Measurements from ENCODE around the gene ECE1.
"Not testable (repeated sequence)": the region's sequence is repeated elsewhere in the genome, so short reads cannot be mapped to it uniquely, and the experiment has no call there.

ECE1 gene

DNA sequence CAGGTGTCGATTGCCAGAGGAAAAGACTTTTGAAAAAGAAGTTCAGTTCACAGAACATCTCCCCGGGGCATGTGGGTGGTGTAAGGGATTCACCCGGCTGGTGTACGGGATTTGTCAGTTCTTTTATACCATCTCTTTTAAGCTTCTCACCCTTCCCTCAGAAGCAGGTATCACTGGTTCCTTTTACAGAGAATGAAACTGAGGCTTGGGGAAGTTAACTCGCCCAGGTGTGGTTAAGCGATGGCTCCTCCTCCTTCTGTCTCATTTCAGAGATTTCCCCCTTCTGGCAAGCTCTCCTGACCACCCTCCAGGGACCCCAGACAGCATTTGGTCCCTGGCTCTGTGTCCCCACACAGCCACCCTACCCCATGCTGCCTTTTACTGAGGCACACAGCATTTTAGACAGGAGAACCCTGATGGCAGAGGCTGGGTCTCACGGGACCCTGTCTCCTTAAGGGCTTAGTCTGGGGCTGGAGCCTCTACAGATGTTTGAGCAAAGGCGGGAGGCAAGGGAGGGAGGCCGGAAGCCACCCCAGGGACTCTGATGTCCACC is 2.8 kb upstream of the ECE1 start:
- H3K27ac Mint-ChIP-seq = peak overlapping the region; percentile 99
- peak overlapping the region; percentile 85 for H3K4me3 Mint-ChIP-seq
- peaks cover 14% of the 10 kb centered on the region for H3K36me3 Mint-ChIP-seq (ENCODE audit: low read depth)

DNA sequence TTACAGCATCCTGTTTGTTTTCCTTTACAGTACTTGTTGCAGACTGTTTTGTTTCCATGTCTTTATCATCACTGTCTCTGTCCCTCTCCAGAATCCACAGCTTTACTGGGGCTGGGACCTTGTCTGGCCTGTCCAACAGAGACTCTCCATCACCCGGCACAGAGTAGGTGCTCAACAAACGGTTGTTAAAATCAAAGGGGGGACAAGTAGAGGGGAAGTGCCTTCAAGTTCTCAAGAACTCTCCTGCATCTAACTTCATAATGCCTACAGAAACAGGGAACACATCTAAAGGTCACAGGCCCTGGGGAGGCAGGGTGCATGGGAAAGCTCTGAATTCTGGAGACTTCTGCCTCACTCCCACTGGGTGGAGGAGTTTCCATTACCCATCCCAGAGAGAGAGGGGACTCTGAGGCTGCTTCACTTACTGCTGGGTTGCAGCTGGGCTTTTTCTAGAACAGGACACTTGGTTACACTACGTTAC is 2.3 kb upstream of the ECE1 start:
- Mint-ChIP-seq H3K4me3 (peak overlapping the region; percentile 85), H3K36me3 (ENCODE audit: low read depth) (peaks cover 16% of the 10 kb centered on the region), H3K9me3 (no peaks in the 10 kb centered on the region), H3K27me3 (no peaks in the 10 kb centered on the region), H3K27ac (peak overlapping the region; percentile 99), H3K4me1 (ENCODE audit: low read depth) (peaks cover 89% of the 10 kb centered on the region)

More for the DNA sequence above, 2.8 kb upstream of the ECE1 start:
- Mint-ChIP-seq H3K9me3 (no peaks in the 10 kb centered on the region), H3K4me1 (ENCODE audit: low read depth) (peaks cover 91% of the 10 kb centered on the region), H3K27me3 (no peaks in the 10 kb centered on the region)

DNA sequence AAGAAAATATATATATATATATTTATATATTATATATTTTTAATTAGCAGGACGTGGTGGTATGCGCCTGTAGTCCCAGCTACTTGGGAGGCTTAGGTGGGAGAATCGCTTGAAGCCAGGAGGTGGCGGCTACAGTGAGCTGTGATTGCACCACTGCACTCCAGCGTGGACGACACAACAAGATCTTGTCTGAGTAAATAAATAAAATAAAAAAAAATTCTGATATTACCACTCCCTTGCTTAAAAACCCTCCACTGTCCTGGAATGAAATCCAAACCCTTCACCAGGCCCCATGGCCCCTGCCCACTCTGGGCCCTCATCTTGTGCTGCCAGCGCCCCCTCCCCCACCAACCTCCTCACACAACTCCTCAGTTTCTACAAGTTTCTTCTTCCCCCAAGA is 1.7 kb upstream of the ECE1 start:
- Mint-ChIP-seq H3K27me3 (no peaks in the 10 kb centered on the region), H3K9me3 (no peaks in the 10 kb centered on the region), H3K36me3 (ENCODE audit: low read depth) (peaks cover 19% of the 10 kb centered on the region), H3K4me1 (ENCODE audit: low read depth) (peaks cover 85% of the 10 kb centered on the region), H3K4me3 (peak overlapping the region; percentile 85), H3K27ac (peak overlapping the region; percentile 99)

DNA sequence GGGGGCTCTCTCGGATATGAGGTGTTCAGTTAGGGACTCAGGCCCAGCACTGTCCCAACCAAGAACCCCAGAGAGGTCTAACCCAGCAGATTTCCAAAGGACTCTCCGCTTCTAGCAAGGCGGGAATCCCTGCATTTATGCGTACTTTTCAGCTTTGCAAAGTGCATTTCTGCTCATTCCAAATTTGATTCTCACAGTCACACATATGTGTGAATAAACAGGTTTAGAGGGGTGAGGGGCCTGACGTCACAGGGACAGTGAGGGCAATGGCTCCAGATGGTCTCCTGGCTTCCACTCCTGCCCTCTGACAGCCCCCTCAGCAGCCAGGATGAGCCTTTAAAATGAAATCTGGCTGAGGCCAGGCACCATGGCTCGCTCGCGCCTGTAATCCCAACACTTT is 921 bp upstream of the ECE1 start:
- H3K9me3 Mint-ChIP-seq = no peaks in the 10 kb centered on the region
- no peaks in the 10 kb centered on the region for H3K27me3 Mint-ChIP-seq
- peak overlapping the region; percentile 89 for H3K4me3 Mint-ChIP-seq
- H3K4me1 Mint-ChIP-seq (ENCODE audit: low read depth) = peaks cover 82% of the 10 kb centered on the region
- H3K27ac Mint-ChIP-seq = peak overlapping the region; percentile 95
- H3K36me3 Mint-ChIP-seq (ENCODE audit: low read depth) = peaks cover 22% of the 10 kb centered on the region

DNA sequence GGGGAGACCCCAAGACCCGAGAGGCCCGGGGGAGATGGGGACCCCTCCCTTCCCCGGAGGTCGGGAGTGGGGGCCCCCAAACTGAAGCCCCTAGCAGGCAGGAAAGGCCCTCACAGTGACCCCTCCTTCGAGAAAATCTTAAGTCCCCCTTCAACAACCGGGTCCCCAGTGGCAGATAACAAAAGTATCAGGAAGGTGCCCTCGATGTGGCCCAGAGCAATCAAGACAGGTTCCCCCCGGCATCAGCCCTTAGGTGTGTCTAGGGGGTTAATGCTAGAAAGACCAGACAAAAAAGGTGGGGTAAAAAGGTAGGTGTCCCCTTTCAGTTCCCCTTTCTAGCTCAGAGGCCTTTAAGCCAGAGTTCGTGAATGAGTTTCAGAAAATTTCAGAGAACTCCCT is 282 bp upstream of the ECE1 start:
- no peaks in the 10 kb centered on the region for H3K9me3 Mint-ChIP-seq
- H3K27ac Mint-ChIP-seq = peak overlapping the region; percentile 95
- H3K4me1 Mint-ChIP-seq (ENCODE audit: low read depth) = peaks cover 78% of the 10 kb centered on the region
- H3K4me3 Mint-ChIP-seq = peak overlapping the region; percentile 89
- H3K27me3 Mint-ChIP-seq = no peaks in the 10 kb centered on the region
- H3K36me3 Mint-ChIP-seq (ENCODE audit: low read depth) = peaks cover 26% of the 10 kb centered on the region

DNA sequence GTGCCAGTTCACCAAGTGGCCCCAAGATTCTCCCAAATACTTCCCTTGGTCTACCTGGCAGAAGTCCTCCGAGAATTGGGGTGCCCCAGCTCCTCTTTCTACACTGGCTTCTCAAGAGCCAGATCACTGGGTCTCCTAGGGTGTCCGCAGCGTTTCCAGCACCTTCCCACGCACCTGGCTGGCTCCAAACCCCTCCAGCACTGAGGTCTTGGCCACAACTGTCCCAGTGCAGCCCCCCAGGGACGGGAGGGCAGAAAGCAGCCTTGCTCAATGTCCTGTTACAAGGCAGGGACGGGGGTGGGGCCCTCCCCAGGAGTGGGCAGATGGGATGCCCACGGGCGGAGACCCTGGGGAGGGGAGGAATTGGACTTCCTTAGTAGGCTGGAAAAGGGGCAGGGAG is 1.1 kb downstream of the ECE1 start:
- Mint-ChIP-seq H3K9me3 (no peaks in the 10 kb centered on the region), H3K4me3 (peak overlapping the region; percentile 85), H3K4me1 (ENCODE audit: low read depth) (peaks cover 76% of the 10 kb centered on the region), H3K27ac (peak overlapping the region; percentile 76), H3K27me3 (no peaks in the 10 kb centered on the region), H3K36me3 (ENCODE audit: low read depth) (peaks cover 36% of the 10 kb centered on the region)

DNA sequence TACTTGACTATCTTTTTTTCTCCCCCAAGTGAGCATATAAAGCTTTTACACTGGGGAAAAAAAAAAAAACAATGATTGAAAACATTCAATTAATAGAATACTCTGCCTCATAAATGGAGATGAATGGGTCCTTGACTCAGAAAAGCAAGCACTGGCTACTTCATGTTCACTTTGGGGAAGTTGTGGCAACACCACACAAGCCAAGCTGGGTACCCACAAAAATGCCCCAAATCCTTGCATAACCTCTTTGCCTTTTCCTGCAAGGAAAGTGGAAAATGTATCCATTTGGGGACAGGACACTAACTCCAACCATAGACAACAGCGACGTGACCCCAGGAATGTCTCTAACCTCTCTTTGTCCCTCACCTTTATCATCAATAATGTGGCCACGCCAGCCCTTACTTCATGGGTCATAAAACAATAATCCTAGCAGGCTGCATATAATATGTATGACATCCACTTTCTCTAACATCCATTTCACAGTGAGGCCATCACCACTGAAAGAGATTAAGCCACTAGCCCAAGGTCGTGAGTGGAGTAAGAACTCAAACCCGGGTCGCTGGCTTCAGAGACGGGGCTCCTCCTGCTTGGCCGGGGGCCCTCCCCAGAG is 2.3 kb downstream of the ECE1 start:
- H3K27me3 Mint-ChIP-seq = no peaks in the 10 kb centered on the region
- peak overlapping the region; percentile 85 for H3K4me3 Mint-ChIP-seq
- peaks cover 74% of the 10 kb centered on the region for H3K4me1 Mint-ChIP-seq (ENCODE audit: low read depth)
- H3K36me3 Mint-ChIP-seq (ENCODE audit: low read depth) = peaks cover 45% of the 10 kb centered on the region
- no peaks in the 10 kb centered on the region for H3K9me3 Mint-ChIP-seq
- peak overlapping the region; percentile 47 for H3K27ac Mint-ChIP-seq

DNA sequence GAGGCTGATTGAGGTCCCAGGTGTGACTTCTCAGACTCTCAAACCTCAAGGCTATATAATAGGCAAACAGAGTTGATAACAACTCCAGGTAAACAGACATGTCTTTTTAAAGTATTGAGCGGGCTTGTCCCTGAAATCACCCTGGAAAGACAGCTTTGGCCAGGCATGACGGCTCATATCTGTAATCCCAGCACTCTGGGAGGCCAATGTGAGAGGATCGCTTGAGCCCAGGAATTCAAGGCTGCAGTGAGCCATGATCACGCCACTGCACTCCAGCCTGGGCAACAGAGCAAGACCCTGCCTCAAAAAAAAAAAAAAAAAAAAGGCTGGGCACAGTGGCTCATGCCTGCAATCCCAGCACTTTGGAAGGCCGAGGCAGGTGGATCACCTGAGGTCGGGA is 4.9 kb downstream of the ECE1 start:
- Mint-ChIP-seq H3K27ac (peak overlapping the region; percentile 40), H3K4me1 (ENCODE audit: low read depth) (peaks cover 72% of the 10 kb centered on the region), H3K36me3 (ENCODE audit: low read depth) (peaks cover 55% of the 10 kb centered on the region)
- not testable (repeated sequence) for H3K9me3 Mint-ChIP-seq, H3K4me3 Mint-ChIP-seq, H3K27me3 Mint-ChIP-seq

DNA sequence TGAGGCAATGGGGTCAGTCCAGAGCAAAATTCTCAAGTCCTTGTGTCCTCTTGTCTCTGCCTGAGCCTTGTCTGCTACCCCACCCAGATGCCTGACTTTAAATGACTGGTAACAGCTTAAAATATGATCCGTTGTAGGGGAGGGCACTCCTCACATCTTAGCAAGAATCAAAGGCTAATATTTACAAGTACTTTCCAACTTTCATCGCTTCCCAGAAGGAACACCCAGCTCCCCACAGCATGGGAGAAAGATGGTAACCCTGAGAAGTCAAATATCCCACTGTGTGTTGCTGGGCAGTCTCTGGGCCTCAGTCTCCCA is 5.2 kb downstream of the ECE1 start:
- Mint-ChIP-seq H3K4me3 (no peak overlapping the region), H3K4me1 (ENCODE audit: low read depth) (peaks cover 75% of the 10 kb centered on the region), H3K27ac (peak overlapping the region; percentile 40)

DNA sequence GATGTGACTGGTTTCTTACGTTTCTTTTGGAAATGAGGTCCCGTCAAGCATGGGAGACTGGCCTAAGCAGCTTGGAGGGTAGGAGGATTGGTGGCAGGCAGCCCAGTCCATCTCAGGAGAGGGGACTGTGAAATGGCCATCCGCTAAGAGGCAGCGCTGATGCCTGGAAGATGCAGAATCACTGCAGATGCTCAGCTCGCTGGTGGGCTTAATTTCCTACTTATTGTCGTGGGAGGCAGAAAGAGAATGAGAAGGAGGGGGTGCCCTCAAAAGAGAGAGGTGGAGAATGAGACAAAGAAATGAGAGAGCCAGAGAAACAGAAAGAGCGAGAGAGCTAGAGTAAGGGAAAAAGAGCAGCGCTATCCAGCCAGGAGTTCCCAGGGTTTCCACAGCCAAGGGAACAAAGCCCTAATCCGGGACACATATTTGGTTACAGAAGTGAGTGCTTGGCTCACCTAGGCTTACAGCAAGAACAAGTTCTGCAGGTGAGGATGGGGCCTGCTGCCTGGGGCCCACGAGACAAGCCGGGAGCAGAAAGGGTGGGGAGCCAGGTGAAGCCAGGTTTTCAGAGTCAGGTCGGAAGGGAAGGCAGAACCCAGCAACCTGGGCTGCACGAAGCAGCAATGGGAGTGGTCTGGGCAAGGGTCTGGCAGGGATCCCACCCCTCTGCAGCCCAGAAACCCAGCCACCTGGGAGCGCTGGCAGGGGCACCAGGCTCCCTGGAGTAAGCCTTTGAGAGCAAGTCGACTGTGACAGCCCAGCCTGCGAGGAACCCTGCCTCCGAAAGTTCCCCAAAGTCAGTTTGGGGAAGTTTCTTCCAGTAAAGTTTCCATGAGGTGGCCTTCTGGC is 5.8 kb downstream of the ECE1 start:
- H3K4me3 Mint-ChIP-seq = no peak overlapping the region
- peaks cover 65% of the 10 kb centered on the region for H3K36me3 Mint-ChIP-seq (ENCODE audit: low read depth)
- no peaks in the 10 kb centered on the region for H3K9me3 Mint-ChIP-seq
- H3K27ac Mint-ChIP-seq = peak overlapping the region; percentile 59
- H3K4me1 Mint-ChIP-seq (ENCODE audit: low read depth) = peaks cover 78% of the 10 kb centered on the region
- no peaks in the 10 kb centered on the region for H3K27me3 Mint-ChIP-seq

More for the DNA sequence above, 5.2 kb downstream of the ECE1 start:
- Mint-ChIP-seq H3K36me3 (ENCODE audit: low read depth) (peaks cover 59% of the 10 kb centered on the region), H3K9me3 (no peaks in the 10 kb centered on the region), H3K27me3 (no peaks in the 10 kb centered on the region)

DNA sequence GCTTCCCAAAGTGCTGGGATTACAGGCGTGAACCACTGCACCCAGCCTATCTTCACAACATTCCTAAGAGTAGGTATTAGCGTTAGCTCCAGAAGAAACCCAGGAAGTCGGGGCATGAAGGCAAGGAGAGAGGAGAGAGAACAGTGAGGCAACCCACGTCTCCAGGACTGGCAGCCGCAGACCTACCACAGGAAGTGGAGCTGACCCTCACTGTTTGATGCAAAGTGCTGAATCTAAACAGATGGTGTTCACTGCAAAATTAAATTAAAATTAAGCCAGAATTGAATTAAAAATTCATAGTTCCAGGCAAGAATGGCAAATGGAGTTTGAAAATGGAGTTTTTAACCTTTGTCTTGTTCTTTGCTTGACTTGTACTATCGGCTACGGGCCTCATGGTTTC is 6.7 kb downstream of the ECE1 start:
- Mint-ChIP-seq H3K9me3 (no peaks in the 10 kb centered on the region), H3K27ac (no peak overlapping the region), H3K36me3 (ENCODE audit: low read depth) (peaks cover 64% of the 10 kb centered on the region), H3K4me3 (no peak overlapping the region), H3K4me1 (ENCODE audit: low read depth) (peaks cover 77% of the 10 kb centered on the region), H3K27me3 (no peaks in the 10 kb centered on the region)

DNA sequence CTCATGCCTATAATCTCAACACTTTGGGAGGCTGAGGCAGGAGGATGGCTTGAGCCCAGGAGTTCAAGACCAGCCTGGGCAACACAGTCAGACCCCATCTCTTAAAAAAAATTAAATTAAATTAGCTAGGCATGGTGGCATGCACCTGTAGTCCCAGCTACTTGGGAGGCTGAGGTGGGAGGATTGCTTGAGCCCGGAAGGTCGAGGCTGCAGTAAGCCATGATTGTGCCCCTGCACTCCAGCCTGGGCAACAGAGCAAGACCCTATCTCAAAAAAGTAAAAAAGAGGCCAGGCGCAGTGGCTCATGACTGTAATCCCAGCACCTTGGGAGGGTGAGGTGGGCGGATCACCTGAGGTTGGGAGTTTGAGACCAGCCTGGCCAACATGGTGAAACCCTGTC is 8.2 kb downstream of the ECE1 start:
- H3K4me3 Mint-ChIP-seq, H3K27me3 Mint-ChIP-seq, H3K9me3 Mint-ChIP-seq: not testable (repeated sequence)
- Mint-ChIP-seq H3K36me3 (ENCODE audit: low read depth) (peaks cover 65% of the 10 kb centered on the region), H3K27ac (peak overlapping the region; percentile 85), H3K4me1 (ENCODE audit: low read depth) (peaks cover 81% of the 10 kb centered on the region)

DNA sequence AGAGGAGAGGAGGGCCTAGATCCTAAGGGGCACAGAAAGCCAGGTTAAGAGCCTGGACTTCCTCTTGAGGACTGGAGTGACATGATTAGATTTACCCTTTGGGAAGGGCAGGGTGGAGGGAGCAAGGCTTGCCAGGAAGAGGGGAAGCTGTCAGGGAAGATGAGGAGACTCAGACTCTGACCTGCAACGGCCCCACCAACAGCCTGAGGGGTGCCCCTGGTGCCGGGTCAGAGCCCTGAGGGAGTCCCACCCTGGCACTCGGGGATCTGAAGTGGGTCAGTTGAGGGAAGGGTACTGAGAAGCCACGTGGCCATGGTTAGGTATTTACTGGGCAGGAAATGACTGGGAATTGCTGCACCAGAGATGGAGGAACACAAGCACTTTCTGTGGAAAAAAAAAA is 9.8 kb downstream of the ECE1 start:
- H3K36me3 Mint-ChIP-seq (ENCODE audit: low read depth) = peaks cover 69% of the 10 kb centered on the region
- peak overlapping the region; percentile 58 for H3K4me3 Mint-ChIP-seq
- no peaks in the 10 kb centered on the region for H3K9me3 Mint-ChIP-seq
- peak overlapping the region; percentile 91 for H3K27ac Mint-ChIP-seq
- peaks cover 85% of the 10 kb centered on the region for H3K4me1 Mint-ChIP-seq (ENCODE audit: low read depth)
- no peaks in the 10 kb centered on the region for H3K27me3 Mint-ChIP-seq

DNA sequence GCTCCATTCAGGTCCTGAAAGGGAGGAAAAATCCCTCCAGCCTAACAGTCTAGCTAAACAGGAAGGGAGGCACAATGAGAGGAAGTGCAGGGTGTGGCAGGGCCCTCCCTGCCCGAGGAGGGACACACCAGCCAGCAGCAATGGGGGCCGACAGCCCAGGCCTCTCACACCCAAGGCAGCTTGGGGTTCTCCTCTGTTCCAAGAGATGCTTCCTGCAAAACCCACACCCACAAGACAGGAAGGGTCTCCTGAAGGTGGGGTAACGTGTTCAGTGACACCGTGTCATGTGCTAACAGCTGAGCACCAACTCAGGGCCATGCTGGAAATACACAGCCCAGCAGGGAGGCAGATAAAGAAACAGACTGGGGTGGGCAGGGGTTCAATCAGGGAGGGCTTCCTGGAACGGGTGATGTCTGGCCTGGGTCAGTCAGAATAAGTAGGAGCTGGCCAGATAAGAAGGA is 10.2 kb downstream of the ECE1 start:
- no peaks in the 10 kb centered on the region for H3K27me3 Mint-ChIP-seq
- peak overlapping the region; percentile 58 for H3K4me3 Mint-ChIP-seq
- H3K36me3 Mint-ChIP-seq (ENCODE audit: low read depth) = peaks cover 68% of the 10 kb centered on the region
- H3K4me1 Mint-ChIP-seq (ENCODE audit: low read depth) = peaks cover 84% of the 10 kb centered on the region
- H3K9me3 Mint-ChIP-seq = no peaks in the 10 kb centered on the region
- peak overlapping the region; percentile 91 for H3K27ac Mint-ChIP-seq

All from stimulated activated naive CD8-positive, alpha-beta T cell treated with anti-CD3 and anti-CD28 coated beads, Interleukin-15, Interleukin-2, amounts not matched to agents 100 ng/mL and 50 ng/mL, for 24 hours (primary cell).